Measurements from ENCODE around the gene MCUB. TPM values are rescaled to one million over a fixed set of nuclear protein-coding genes. Genes with fewer than 3 reads are reported as not detected.
"Not testable (repeated sequence)": the region's sequence is repeated elsewhere in the genome, so short reads cannot be mapped to it uniquely, and the experiment has no call there.

Gene MCUB
- total RNA-seq, 1 donor from 2014 or later = 44.9 TPM

DNA sequence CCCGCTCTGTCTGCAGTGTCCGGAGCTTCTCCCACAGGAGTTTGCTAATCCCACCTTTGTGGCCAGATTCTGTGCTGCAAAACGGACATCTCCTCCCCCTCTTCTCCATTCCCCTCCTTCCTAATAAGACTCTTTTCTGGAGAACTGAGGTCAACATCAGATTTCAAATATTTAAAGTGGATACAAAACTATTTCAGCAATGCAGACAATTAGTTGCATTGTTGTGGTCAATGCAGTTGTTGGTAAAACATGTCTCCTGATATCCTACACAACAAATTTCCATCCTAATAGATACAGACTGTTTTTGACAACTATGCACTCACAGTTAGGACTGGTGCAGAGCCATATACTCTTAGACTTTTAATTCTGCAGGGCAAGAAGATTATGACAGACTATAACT lies 5.1 kb upstream of the MCUB start:
- H3K27me3 Mint-ChIP-seq (ENCODE audit: unreplicated experiment) = peaks cover 2% of the 10 kb centered on the region
- no peak for DNase-seq (ENCODE audit: low spot score)
- peaks cover 5% of the 10 kb centered on the region for H3K4me1 Mint-ChIP-seq (ENCODE audit: unreplicated experiment)
- H3K4me3 Mint-ChIP-seq (ENCODE audit: unreplicated experiment) = no peak overlapping the region
- TF ChIP-seq, protein P1, sequence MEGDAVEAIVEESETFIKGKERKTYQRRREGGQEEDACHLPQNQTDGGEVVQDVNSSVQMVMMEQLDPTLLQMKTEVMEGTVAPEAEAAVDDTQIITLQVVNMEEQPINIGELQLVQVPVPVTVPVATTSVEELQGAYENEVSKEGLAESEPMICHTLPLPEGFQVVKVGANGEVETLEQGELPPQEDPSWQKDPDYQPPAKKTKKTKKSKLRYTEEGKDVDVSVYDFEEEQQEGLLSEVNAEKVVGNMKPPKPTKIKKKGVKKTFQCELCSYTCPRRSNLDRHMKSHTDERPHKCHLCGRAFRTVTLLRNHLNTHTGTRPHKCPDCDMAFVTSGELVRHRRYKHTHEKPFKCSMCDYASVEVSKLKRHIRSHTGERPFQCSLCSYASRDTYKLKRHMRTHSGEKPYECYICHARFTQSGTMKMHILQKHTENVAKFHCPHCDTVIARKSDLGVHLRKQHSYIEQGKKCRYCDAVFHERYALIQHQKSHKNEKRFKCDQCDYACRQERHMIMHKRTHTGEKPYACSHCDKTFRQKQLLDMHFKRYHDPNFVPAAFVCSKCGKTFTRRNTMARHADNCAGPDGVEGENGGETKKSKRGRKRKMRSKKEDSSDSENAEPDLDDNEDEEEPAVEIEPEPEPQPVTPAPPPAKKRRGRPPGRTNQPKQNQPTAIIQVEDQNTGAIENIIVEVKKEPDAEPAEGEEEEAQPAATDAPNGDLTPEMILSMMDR (IDR thresholded peaks at IDR 0.05; ENCODE audit: unreplicated experiment) = no peak
- H3K27ac Mint-ChIP-seq (ENCODE audit: unreplicated experiment) = no peak overlapping the region
- H3K9me3 Mint-ChIP-seq (ENCODE audit: unreplicated experiment) = no peaks in the 10 kb centered on the region
- H3K36me3 Mint-ChIP-seq (ENCODE audit: low read depth, unreplicated experiment) = peaks cover 10% of the 10 kb centered on the region

DNA sequence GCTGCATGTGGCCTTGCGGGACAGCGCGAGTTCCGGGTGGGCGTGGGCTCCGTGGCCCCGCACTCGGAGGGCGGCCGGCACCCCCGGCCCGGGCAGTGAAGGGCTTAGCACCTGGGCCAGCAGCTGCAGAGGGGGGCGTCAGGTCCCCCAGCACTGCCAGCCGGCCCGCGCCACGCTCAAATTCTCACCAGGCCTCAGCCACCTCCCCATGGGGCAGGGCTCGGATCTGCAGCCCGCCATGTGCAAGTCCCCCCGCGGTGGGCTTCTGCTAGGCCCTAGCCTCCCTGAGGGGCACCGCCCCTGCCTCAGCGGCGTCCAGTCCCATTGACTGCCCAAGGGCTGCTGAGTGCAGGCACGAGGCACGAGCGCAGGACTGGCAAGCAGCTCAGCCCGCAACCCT lies 2.6 kb upstream of the MCUB start:
- peaks cover 12% of the 10 kb centered on the region for H3K4me1 Mint-ChIP-seq (ENCODE audit: unreplicated experiment)
- TF ChIP-seq, protein P1 (IDR thresholded peaks at IDR 0.05; ENCODE audit: unreplicated experiment) = no peak
- H3K36me3 Mint-ChIP-seq (ENCODE audit: low read depth, unreplicated experiment) = peaks cover 10% of the 10 kb centered on the region
- H3K27me3 Mint-ChIP-seq (ENCODE audit: unreplicated experiment) = peaks cover 4% of the 10 kb centered on the region
- no peak overlapping the region for H3K4me3 Mint-ChIP-seq (ENCODE audit: unreplicated experiment)
- H3K27ac Mint-ChIP-seq (ENCODE audit: unreplicated experiment) = no peak overlapping the region
- DNase-seq (ENCODE audit: low spot score) = no peak
- no peaks in the 10 kb centered on the region for H3K9me3 Mint-ChIP-seq (ENCODE audit: unreplicated experiment)

DNA sequence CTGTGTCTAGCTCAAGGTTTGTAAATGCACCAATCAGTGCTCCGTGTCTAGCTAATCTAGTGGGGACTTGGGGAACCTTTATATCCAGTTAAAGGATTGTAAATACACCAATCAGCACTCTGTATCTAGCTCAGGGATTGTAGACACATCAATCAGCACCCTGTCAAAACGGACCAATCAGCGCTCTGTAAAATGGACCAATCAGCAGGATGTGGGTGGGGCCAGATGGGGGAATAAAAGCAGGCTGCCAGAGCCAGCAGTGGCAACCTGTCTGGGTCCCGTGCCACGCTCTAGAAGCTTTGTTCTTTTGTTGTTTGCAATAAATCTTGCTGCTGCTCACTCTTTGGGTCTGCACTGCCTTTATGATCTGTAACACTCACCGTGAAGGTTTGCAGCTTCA lies 2.0 kb upstream of the MCUB start:
- H3K27me3 Mint-ChIP-seq (ENCODE audit: unreplicated experiment); H3K9me3 Mint-ChIP-seq (ENCODE audit: unreplicated experiment); H3K4me3 Mint-ChIP-seq (ENCODE audit: unreplicated experiment); DNase-seq (ENCODE audit: low spot score); H3K27ac Mint-ChIP-seq (ENCODE audit: unreplicated experiment): not testable (repeated sequence)
- Mint-ChIP-seq H3K4me1 (ENCODE audit: unreplicated experiment) (peaks cover 16% of the 10 kb centered on the region), H3K36me3 (ENCODE audit: low read depth, unreplicated experiment) (peaks cover 10% of the 10 kb centered on the region)

DNA sequence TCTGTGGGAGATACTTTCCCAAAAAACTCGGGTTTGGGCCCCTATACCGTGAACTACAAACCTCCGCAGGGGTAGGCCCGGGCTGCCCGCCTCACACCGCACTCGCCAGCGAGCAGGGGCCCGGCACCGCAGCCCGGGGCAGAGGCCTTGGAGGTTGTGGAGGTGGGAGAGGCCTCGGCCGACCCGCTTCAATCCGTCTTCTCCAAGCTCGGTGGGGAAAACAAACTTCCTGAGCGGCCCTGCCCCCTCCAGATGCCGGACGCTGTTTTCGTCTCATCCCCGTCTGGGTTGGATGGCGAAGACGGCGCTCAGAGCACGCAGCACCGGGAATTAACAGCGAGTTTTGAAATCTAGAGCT lies 442 bp upstream of the MCUB start:
- TF ChIP-seq, protein P1 (IDR thresholded peaks at IDR 0.05; ENCODE audit: unreplicated experiment) = no peak
- Mint-ChIP-seq H3K4me3 (ENCODE audit: unreplicated experiment) (peak overlapping the region; percentile 83), H3K9me3 (ENCODE audit: unreplicated experiment) (no peaks in the 10 kb centered on the region), H3K4me1 (ENCODE audit: unreplicated experiment) (peaks cover 16% of the 10 kb centered on the region), H3K27me3 (ENCODE audit: unreplicated experiment) (peaks cover 4% of the 10 kb centered on the region), H3K36me3 (ENCODE audit: low read depth, unreplicated experiment) (peaks cover 10% of the 10 kb centered on the region), H3K27ac (ENCODE audit: unreplicated experiment) (no peak overlapping the region)
- peak; percentile 47 for DNase-seq (ENCODE audit: low spot score)

DNA sequence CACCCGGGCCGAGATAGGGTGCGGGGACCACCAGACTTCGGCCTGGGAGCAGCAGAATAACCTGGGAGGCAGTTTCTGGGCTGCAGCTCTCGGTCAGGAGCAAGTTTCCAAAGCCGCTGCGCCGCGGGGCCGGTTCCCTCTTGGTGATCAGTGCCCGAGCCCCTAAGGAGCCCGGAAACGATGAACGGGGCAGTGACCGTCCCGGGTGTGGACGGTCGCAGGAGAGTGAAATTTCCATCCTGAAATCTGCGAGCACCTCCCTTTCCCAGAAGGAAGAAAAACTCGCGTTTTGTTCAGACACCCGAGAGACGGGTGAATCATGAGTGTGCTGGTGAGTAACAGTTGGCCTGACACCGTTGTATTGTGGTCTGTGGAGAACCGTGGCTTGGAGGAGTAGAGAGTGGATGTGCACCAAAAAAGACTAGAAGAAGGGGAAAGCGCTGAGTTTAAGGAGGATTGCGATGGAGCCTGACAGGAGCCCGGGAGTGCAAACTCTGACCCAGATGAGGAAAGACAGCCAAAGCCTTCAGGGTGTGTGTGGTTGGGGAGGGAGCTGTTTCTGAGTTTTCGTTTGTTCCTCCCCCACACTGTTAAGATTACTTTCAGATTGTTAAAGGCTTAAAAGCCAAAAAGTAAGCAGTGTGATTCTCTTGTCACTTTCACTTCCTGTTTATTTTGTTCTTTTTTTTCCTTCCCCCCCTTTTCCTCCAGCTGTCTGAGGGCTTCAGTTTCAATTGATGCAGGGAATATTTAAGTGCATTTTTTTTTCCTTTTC lies 828 bp downstream of the MCUB start:
- peaks cover 4% of the 10 kb centered on the region for H3K27me3 Mint-ChIP-seq (ENCODE audit: unreplicated experiment)
- peaks cover 16% of the 10 kb centered on the region for H3K4me1 Mint-ChIP-seq (ENCODE audit: unreplicated experiment)
- TF ChIP-seq, protein P1 (IDR thresholded peaks at IDR 0.05; ENCODE audit: unreplicated experiment) = no peak
- H3K4me3 Mint-ChIP-seq (ENCODE audit: unreplicated experiment) = peak overlapping the region; percentile 95
- H3K36me3 Mint-ChIP-seq (ENCODE audit: low read depth, unreplicated experiment) = peaks cover 14% of the 10 kb centered on the region
- no peak for DNase-seq (ENCODE audit: low spot score)
- peak overlapping the region; percentile 43 for H3K27ac Mint-ChIP-seq (ENCODE audit: unreplicated experiment)
- H3K9me3 Mint-ChIP-seq (ENCODE audit: unreplicated experiment) = no peaks in the 10 kb centered on the region
